Measurements from ENCODE around the gene CTU2. TPM values are rescaled to one million over a fixed set of nuclear protein-coding genes. Genes with fewer than 3 reads are reported as not detected.

CTU2 gene
- total RNA-seq, 4 donors from 2014 or later = 6.0 to 19.9 (median 10.7) TPM

DNA sequence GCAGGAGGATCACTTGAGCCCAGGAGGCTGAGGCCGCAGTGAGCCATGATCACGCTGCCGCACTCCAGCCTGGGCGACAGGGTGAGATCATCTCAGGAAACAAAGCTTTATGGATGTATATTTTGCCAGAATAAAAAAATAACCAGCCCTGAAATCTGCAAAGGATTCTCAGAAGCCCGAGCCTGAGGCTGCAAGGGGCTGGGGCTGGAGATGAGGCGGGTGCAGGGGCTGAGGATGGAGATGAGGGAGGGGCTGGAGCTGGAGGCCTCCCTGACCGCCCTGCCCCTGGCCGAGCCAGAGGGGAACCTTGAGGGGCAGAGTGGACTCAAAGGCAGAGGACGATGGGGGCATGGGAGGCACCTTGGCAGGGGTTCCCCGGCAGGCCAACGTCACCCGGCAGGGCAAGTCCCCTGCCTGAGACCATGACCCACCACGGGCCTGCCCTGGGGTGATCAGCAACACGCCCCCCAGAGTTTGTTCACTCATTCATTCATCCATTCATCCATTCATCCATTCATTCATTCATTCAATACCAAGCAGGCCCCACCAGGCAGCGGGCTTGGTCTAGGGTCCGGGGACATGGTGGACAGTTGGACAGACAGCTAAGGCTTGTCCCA lies 46.2 kb downstream of the CTU2 start:
- Histone ChIP-seq H3K27ac (no peak overlapping the region), H3K36me3 (peaks cover 0 to 14% of the 10 kb centered on the region in 2 donors), H3K9me3 (no peaks in the 10 kb centered on the region), H3K27me3 (no peaks in the 10 kb centered on the region), H3K4me1 (peaks cover 0 to 73% (median 12%) of the 10 kb centered on the region in 3 donors), H3K4me3 (no peak overlapping the region)
- TF ChIP-seq, protein P1, sequence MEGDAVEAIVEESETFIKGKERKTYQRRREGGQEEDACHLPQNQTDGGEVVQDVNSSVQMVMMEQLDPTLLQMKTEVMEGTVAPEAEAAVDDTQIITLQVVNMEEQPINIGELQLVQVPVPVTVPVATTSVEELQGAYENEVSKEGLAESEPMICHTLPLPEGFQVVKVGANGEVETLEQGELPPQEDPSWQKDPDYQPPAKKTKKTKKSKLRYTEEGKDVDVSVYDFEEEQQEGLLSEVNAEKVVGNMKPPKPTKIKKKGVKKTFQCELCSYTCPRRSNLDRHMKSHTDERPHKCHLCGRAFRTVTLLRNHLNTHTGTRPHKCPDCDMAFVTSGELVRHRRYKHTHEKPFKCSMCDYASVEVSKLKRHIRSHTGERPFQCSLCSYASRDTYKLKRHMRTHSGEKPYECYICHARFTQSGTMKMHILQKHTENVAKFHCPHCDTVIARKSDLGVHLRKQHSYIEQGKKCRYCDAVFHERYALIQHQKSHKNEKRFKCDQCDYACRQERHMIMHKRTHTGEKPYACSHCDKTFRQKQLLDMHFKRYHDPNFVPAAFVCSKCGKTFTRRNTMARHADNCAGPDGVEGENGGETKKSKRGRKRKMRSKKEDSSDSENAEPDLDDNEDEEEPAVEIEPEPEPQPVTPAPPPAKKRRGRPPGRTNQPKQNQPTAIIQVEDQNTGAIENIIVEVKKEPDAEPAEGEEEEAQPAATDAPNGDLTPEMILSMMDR (IDR thresholded peaks at IDR 0.05) = no peak
- TF ChIP-seq EP300 (IDR thresholded peaks at IDR 0.05) (no peak), POLR2AphosphoS5 (IDR thresholded peaks at IDR 0.05) (no peak), POLR2A (IDR thresholded peaks at IDR 0.05) (no peak)
- ATAC-seq = no peak
- WGBS, 2 donors (ENCODE audit: low coverage in 1 of 2) = 85 to 93% methylated on average over 7 to 13 of the region's 16 CpGs

DNA sequence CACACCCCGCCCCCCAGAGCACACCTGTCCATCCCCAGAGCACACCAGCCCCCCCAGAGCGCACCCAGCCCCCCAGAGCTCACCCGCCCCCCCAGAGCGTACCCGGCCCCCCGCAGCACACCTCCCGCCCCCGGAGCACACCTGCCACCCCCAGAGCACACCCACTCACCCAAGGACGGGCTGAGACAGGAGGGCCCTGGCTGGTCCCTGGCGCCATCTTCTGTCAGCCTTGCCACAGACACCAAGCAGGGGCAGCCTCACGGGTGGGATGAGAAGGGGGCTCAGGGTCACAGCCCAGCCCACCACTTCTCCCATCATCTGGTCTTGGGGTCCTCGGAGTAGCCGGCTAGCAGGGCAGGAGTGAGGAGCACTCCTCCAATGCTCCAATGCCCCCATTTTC lies 46.9 kb downstream of the CTU2 start:
- TF ChIP-seq POLR2AphosphoS5 (IDR thresholded peaks at IDR 0.05) (no peak), POLR2A (IDR thresholded peaks at IDR 0.05) (no peak), EP300 (IDR thresholded peaks at IDR 0.05) (no peak)
- TF ChIP-seq, protein P1 (IDR thresholded peaks at IDR 0.05) = no peak
- H3K4me1 ChIP-seq = peaks cover 0 to 72% (median 7%) of the 10 kb centered on the region in 3 donors
- peak overlapping the region in 2 of 4 donors; percentile 62 for H3K27ac ChIP-seq
- H3K36me3 ChIP-seq = peaks cover 0 to 14% of the 10 kb centered on the region in 2 donors
- no peak for ATAC-seq
- no peaks in the 10 kb centered on the region for H3K27me3 ChIP-seq
- no peaks in the 10 kb centered on the region for H3K9me3 ChIP-seq
- WGBS, 2 donors (ENCODE audit: low coverage in 1 of 2) = no CpG with 5 or more reads among the region's 13 CpGs
- H3K4me3 ChIP-seq = no peak overlapping the region

DNA sequence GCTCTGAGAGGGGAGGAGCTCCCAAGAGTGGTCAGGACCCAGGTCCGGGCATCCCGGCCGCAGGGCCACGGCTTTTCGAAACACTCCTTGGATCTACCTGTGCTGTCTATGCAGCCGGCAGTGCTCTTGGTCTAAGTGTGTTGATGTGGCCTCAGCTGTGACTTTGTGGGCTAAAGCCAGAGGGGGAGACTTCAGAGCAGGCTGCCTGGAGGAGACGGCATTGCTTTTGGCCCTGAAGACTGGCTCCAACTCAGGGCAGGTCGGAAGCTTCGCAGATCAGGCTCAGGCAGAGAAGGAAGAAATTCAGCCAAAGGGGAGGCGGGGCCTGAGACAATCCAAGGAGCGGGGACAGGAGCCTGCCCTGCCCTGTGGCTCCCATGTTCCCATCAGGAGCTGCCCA lies 47.3 kb downstream of the CTU2 start:
- 40% methylated on average over 1 of the region's 11 CpGs; no CpG with 5 or more reads in 1 of the 2 donors for WGBS, 2 donors (ENCODE audit: low coverage in 1 of 2)
- H3K27ac ChIP-seq = peak overlapping the region in 2 of 4 donors; percentile 62
- H3K27me3 ChIP-seq = no peaks in the 10 kb centered on the region
- H3K9me3 ChIP-seq = no peaks in the 10 kb centered on the region
- peaks cover 0 to 14% of the 10 kb centered on the region in 2 donors for H3K36me3 ChIP-seq
- no peak overlapping the region for H3K4me3 ChIP-seq
- no peak for TF ChIP-seq POLR2A (IDR thresholded peaks at IDR 0.05)
- TF ChIP-seq POLR2AphosphoS5 (IDR thresholded peaks at IDR 0.05) = no peak
- no peak for TF ChIP-seq EP300 (IDR thresholded peaks at IDR 0.05)
- TF ChIP-seq, protein P1 (IDR thresholded peaks at IDR 0.05) = no peak
- ATAC-seq = no peak
- peaks cover 0 to 72% (median 7%) of the 10 kb centered on the region in 3 donors for H3K4me1 ChIP-seq

DNA sequence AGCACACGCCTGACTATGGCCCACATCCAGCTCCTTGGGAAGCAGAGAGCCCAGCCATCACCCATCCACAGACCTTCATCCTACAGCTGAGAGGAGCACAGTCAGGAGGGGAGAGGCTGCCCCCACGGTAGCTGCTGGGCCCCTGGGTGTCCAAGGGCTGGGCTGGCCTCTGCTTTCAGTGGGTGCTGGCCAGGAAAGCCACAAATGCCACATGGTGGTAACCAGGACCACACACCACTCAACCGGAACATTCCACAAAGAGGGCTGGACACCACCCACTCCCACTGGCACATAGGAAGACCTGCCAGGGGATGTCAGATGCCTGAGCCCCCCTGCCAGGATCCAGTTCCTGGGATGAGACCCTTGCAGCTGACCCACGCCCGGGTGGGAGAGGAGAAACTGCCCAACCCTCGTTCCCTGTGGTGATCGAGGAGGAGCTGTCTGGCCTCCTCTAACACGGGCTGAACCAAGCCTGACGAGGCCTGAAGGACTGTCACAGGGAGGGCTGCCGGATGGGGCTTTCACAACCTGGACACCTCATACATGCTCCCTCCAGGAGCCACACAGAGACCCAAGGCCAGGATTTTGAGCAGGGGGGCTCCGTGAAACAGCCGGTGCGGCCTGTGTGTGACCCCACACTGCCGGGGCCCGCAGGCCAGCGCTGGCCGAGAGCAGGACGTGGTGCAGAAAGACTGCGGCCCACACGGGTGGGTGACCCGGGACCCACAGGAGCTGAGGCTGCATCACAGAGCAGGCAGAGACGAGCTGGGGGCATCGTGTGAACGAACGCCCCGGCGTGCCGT lies 48.0 kb downstream of the CTU2 start:
- no peak for ATAC-seq
- 95% methylated on average over 14 of the region's 28 CpGs; no CpG with 5 or more reads in 1 of the 2 donors for WGBS, 2 donors (ENCODE audit: low coverage in 1 of 2)
- peaks cover 0 to 14% of the 10 kb centered on the region in 2 donors for H3K36me3 ChIP-seq
- no peaks in the 10 kb centered on the region for H3K27me3 ChIP-seq
- TF ChIP-seq POLR2A (IDR thresholded peaks at IDR 0.05) (no peak), EP300 (IDR thresholded peaks at IDR 0.05) (no peak), POLR2AphosphoS5 (IDR thresholded peaks at IDR 0.05) (no peak)
- TF ChIP-seq, protein P1 (IDR thresholded peaks at IDR 0.05) = no peak
- H3K4me1 ChIP-seq = peaks cover 0 to 78% (median 9%) of the 10 kb centered on the region in 3 donors
- no peak overlapping the region for H3K4me3 ChIP-seq
- H3K27ac ChIP-seq = peak overlapping the region in 3 of 4 donors; percentile 62 to 63 (median 62)
- no peaks in the 10 kb centered on the region for H3K9me3 ChIP-seq

Measured in gastroesophageal sphincter (tissue), 4 donors.